Measurements from ENCODE around the gene INO80C.

Gene INO80C

DNA sequence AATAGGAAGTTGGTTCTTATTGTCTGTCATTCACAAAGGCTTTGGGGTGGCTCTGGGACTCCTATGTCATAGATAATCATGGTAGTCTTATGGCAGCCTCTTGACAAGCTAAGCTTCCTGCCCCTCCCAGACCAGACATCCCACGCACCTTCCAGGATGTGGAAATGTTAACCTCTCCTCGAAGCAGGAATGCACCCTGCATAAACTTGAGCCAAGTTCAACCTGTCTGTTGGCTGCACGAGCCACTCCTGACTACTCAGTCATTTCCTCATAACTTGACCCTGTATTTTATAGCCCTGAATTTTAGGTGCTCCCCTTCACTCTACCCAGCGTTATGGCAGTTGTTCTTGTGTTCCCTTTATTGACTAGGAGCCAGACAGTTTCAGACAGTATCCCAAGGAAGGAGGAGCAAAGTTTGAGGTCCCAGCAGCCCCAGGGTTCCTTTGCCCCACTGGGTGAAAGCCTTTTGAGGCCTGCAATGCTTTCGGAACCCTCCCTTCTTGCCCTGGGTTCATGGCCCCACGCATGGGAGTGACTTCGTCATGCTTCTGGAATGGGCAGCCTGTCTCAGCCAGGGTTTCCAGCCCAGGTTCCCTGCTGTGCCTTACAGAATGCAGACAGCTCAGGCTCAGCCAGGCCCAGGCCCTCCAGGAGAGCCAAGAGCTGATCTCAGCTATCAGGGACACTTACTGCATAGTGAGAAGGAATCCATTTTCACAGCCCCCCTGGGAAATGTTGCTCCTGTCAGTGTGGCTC is 15.6 kb upstream of the INO80C start:
- DNase-seq (ENCODE audit: low read depth in 1 of 2, low spot score in 1 of 2), result no peak

DNA sequence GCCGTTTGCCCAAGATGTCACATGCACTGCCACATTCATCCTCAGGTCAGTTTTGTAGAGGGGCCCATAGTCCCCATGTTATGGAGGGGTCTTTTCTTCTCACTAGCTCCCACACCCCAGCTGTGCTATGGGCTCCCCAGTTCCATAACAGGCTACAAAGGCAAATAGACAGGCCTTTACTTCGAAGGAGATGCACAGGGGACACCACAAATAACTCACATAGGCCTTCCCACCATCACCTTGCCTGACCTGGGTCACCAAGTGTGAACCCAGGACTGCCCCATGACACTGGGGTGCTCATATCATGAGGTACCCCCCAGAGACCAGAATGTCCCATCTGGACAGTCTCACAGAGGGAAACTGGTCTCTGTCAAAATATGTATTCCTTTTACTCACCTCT is 15.0 kb upstream of the INO80C start:
- DNase-seq (ENCODE audit: low read depth in 1 of 2, low spot score in 1 of 2), result no peak

DNA sequence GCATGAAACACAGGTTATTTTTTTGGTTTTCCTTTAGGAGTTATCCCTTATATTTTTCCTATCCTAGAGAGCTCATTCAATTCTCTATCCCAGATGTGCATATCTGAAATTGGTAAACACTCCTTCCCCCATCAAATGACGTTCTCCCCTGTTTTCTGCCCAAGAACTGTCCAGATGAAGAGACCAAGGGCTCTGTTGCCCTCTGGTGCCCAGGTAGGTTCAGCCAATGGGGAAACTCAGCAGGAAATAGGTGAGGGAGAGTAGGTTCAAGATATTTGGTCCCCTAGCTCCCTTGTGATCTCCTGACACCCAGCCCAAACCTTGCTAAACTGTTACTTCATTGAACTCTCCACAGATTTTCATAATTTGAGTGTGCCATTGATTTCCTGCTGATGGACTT is 14.1 kb upstream of the INO80C start:
- DNase-seq (ENCODE audit: low read depth in 1 of 2, low spot score in 1 of 2), result no peak

DNA sequence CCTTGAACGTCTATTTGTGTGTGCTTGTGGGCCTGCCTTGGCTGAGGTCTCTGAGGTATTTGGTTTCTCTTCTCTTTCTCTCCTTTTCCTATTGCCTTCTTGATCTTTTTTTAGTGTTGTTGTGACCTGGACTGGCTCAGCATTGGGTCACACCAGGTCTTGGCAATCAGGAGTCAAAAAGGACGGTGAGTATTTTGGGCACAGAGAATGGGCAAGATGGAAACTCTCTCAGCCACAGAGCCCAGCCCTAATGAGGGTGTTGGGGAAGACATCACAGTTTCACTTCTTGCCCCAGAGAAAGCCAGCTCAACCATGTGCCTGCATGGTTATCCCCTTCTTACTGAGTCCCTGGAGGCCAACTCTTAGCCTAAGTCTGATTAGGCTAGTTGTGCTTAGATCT is 13.7 kb upstream of the INO80C start:
- DNase-seq (ENCODE audit: low read depth in 1 of 2, low spot score in 1 of 2), result no peak

DNA sequence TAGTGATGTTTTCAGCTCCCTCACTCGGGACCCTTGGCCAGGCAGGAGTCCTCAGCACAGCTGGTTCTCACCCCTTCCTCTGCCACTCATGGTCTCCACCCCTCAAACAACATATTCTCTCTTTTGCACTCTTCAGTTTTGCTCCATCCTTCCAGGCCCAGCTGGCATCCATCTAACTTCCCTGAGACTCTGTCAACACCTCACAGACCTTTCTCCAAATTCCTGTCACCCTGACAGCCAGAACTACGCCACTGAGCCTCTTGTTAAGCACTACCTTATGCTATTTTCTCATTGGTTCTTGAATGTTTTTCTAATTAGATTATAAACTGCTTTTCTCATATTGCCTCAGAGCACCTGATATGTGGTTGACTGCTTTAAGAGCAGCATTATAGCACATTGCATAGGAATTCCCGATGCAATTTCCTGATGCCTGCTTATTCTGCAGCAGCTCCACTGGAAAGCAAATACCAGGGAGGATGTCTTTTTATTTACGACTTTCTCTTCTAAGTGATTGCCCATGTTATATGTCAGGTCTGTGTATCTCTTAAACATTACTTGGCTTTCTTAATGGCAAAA is 12.4 kb upstream of the INO80C start:
- no peak for DNase-seq (ENCODE audit: low read depth in 1 of 2, low spot score in 1 of 2)

- DNase-seq (ENCODE audit: low read depth in 1 of 2, low spot score in 1 of 2), result no peak
Observed at GRCh38 chr18:35508746-35509338, 11.1 kb upstream of the INO80C start.

- DNase-seq (ENCODE audit: low read depth in 1 of 2, low spot score in 1 of 2), result no peak
Observed at GRCh38 chr18:35508030-35508429, 10.3 kb upstream of the INO80C start.

DNA sequence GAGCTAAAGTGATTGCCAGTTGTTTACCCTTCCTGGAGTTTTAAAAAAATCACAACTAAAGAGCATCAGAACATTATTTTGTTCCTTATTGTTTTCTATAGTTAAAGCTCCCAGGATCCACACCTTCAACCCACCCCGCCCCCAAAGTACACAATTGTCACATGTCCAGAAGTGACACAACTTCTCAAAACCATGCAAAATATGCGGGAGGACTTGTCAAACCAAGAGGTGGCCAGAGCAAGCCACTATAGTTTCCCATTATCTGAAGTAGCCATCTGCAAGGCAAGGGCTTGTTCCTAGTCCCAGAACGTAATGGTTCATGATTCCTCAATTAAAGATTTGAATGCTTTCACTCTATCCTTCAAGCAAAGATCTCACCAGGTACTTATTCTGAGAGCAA is 9.9 kb upstream of the INO80C start:
- DNase-seq (ENCODE audit: low read depth in 1 of 2, low spot score in 1 of 2), result no peak

GRCh38 chr18:35507192-35507591 is 9.4 kb upstream of the INO80C start:
- DNase-seq (ENCODE audit: low read depth in 1 of 2, low spot score in 1 of 2), result no peak

GRCh38 chr18:35506024-35506712 is 8.4 kb upstream of the INO80C start:
- DNase-seq (ENCODE audit: low read depth in 1 of 2, low spot score in 1 of 2), result no peak

DNA sequence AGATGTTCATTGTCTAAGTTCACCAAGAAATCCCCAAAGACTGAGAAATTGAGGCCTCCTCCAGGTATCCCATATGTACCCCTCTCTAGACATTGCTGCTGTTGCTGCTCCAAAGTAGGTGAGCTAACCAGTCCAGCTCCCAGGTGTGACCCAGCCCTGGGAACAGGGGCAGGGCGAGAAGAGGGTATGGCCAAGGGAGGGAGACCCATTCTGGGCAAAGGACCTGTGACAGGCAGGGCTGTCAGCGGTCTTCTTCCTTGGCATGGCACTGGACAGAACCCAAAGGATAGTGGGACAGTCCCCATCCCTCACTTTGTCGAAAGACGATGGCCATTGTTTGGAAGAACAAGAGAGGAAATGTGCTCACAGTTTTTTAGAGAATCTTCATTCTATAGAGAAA is 7.2 kb upstream of the INO80C start:
- no peak for DNase-seq (ENCODE audit: low read depth in 1 of 2, low spot score in 1 of 2)

GRCh38 chr18:35502052-35502451 is 4.3 kb upstream of the INO80C start:
- no peak for DNase-seq (ENCODE audit: low read depth in 1 of 2, low spot score in 1 of 2)

GRCh38 chr18:35501369-35501768 is 3.6 kb upstream of the INO80C start:
- DNase-seq (ENCODE audit: low read depth in 1 of 2, low spot score in 1 of 2), result no peak

GRCh38 chr18:35500113-35500512 is 2.4 kb upstream of the INO80C start:
- DNase-seq (ENCODE audit: low read depth in 1 of 2, low spot score in 1 of 2), result no peak

GRCh38 chr18:35497027-35497369 is 762 bp downstream of the INO80C start:
- no peak for DNase-seq (ENCODE audit: low read depth in 1 of 2, low spot score in 1 of 2)

DNA sequence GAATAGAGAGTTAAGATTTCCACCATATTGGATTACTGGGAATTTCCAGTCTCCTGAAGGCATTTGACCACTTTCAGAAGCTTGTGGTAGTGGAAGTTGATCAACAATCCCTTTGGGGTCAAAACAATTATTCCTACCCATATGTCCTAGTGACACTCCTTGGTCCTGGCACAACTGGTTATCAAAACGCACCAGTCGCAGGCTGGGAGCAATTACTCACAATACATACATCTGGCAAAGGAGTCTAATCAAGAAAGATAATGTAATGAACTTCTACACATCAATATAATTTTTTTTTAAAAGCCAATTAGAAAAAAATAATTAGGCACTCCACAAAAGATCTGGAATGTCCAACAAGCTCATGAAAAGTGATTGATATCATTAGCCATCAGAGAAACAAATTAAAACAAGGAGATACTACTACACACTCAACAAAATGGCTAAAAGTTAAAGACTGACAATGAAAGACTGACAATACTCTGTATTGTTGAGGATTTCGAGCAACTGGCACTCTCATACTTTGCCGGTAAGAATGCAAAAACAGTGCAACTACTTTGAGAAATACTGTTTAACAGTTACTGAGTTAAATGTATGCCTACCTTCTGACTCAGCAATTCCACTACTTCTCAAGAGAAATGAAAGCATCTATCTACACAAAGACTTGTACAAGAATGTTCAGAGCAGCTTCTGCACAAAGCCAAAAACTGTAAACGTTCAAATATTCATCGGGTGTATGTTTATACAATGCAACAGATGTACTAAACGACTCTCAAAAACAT is 2.0 kb downstream of the INO80C start:
- DNase-seq (ENCODE audit: low read depth in 1 of 2, low spot score in 1 of 2), result no peak

- DNase-seq (ENCODE audit: low read depth in 1 of 2, low spot score in 1 of 2), result no peak
Observed at GRCh38 chr18:35494251-35495220, 3.2 kb downstream of the INO80C start.

GRCh38 chr18:35491700-35492077 is 6.1 kb downstream of the INO80C start:
- DNase-seq (ENCODE audit: low read depth in 1 of 2, low spot score in 1 of 2), result no peak

- no peak for DNase-seq (ENCODE audit: low read depth in 1 of 2, low spot score in 1 of 2)
Observed at GRCh38 chr18:35490894-35491699, 6.7 kb downstream of the INO80C start.

Data from activated T-helper 1 cell treated with anti-CD3 and anti-CD28 coated beads, Interleukin-2, amount 50 U/mL, for 16 hours (primary cell).